ENCODE data around the gene ABI1. TPM values are rescaled to one million over a fixed set of nuclear protein-coding genes. Genes with fewer than 3 reads are reported as not detected.

ABI1 gene
- polyA plus RNA-seq, 1 donor from 2014 or later, result 50.4 TPM

DNA sequence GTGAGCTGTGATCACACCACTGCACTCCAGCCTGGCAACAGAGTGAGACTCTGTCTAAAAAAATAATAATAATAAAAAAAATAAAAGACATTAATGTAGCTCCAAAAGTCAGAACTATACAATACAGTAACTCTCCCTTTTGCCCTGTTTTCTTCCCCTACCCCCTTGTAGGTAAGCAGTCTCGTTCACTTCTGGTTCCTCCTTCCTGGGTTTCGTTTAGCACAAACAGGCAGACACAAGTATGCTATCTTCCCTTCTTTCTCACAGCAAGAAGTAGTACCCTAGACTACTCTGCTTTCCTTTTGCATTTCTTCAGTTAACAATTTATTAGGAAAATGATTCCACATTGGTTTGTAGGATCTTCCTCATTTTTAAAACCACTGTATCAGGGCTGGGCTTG, 130.2 kb downstream of the ABI1 start:
- no peak overlapping the region for H3K27ac ChIP-seq (ENCODE audit: low read length)
- TF ChIP-seq RAD21 (conservative IDR thresholded peaks at IDR 0.05) (no peak), EZH2 (IDR thresholded peaks at IDR 0.05; ENCODE audit: borderline replicate concordance, insufficient read depth, low read length, poor library complexity, severe bottlenecking) (no peak), SMC3 (conservative IDR thresholded peaks at IDR 0.05; ENCODE audit: poor library complexity) (no peak), POLR2AphosphoS5 (IDR thresholded peaks at IDR 0.05) (no peak), TAF1 (IDR thresholded peaks at IDR 0.05; ENCODE audit: low read depth) (no peak), EP300 (conservative IDR thresholded peaks at IDR 0.05; ENCODE audit: poor library complexity, severe bottlenecking) (no peak), MXI1 (conservative IDR thresholded peaks at IDR 0.05; ENCODE audit: poor library complexity, severe bottlenecking) (no peak)
- TF ChIP-seq, protein P1, sequence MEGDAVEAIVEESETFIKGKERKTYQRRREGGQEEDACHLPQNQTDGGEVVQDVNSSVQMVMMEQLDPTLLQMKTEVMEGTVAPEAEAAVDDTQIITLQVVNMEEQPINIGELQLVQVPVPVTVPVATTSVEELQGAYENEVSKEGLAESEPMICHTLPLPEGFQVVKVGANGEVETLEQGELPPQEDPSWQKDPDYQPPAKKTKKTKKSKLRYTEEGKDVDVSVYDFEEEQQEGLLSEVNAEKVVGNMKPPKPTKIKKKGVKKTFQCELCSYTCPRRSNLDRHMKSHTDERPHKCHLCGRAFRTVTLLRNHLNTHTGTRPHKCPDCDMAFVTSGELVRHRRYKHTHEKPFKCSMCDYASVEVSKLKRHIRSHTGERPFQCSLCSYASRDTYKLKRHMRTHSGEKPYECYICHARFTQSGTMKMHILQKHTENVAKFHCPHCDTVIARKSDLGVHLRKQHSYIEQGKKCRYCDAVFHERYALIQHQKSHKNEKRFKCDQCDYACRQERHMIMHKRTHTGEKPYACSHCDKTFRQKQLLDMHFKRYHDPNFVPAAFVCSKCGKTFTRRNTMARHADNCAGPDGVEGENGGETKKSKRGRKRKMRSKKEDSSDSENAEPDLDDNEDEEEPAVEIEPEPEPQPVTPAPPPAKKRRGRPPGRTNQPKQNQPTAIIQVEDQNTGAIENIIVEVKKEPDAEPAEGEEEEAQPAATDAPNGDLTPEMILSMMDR (IDR thresholded peaks at IDR 0.05; ENCODE audit: poor library complexity, severe bottlenecking), result no peak
- H3K9me2 ChIP-seq (ENCODE audit: insufficient read depth, low read length), result no peaks in the 10 kb centered on the region
- H3K36me3 ChIP-seq (ENCODE audit: insufficient read depth, low read length), result peaks cover 5% of the 10 kb centered on the region
- H3K9ac ChIP-seq (ENCODE audit: low read length), result no peak overlapping the region
- no peaks in the 10 kb centered on the region for H3K27me3 ChIP-seq (ENCODE audit: insufficient read depth, low read depth, low read length)
- no peaks in the 10 kb centered on the region for H3K9me3 ChIP-seq (ENCODE audit: low read length)
- no peaks in the 10 kb centered on the region for H3K79me2 ChIP-seq (replicated peaks; ENCODE audit: insufficient read depth, low read length)
- no peak overlapping the region for H2AFZ ChIP-seq (ENCODE audit: low read depth, low read length)
- no peaks in the 10 kb centered on the region for H4K20me1 ChIP-seq (ENCODE audit: insufficient read depth)
- H3F3A ChIP-seq (ENCODE audit: insufficient read depth, low read length, poor library complexity, severe bottlenecking), result no peaks in the 10 kb centered on the region
- H3K4me2 ChIP-seq (ENCODE audit: low read length), result no peak overlapping the region
- H3K4me3 ChIP-seq (ENCODE audit: low read length), result no peak overlapping the region

DNA sequence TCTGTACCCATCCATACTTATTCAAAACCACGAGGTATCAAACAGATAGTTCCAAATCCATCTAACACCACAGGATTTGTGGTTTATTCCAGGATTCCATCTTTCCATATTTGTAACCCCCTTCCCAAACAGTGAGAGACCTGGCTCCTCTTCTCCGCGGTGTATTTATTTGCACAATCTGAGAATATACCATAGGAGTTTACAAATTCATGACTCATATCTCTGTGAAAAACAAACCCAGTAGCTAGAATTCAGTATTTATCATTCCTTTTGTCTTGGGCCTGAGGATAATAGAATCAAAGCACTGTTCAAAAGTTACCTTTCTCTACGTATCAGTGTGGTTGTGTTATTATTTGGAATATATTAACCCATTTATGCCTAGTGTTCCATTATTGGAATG, 131.4 kb downstream of the ABI1 start:
- no peaks in the 10 kb centered on the region for H3K27me3 ChIP-seq (ENCODE audit: insufficient read depth, low read depth, low read length)
- H3F3A ChIP-seq (ENCODE audit: insufficient read depth, low read length, poor library complexity, severe bottlenecking), result no peaks in the 10 kb centered on the region
- H3K9me2 ChIP-seq (ENCODE audit: insufficient read depth, low read length), result no peaks in the 10 kb centered on the region
- H3K79me2 ChIP-seq (replicated peaks; ENCODE audit: insufficient read depth, low read length), result no peaks in the 10 kb centered on the region
- no peak overlapping the region for H3K27ac ChIP-seq (ENCODE audit: low read length)
- no peak overlapping the region for H3K9ac ChIP-seq (ENCODE audit: low read length)
- no peaks in the 10 kb centered on the region for H3K9me3 ChIP-seq (ENCODE audit: low read length)
- no peak overlapping the region for H3K4me3 ChIP-seq (ENCODE audit: low read length)
- H3K4me2 ChIP-seq (ENCODE audit: low read length), result no peak overlapping the region
- TF ChIP-seq POLR2AphosphoS5 (IDR thresholded peaks at IDR 0.05) (no peak), EZH2 (IDR thresholded peaks at IDR 0.05; ENCODE audit: borderline replicate concordance, insufficient read depth, low read length, poor library complexity, severe bottlenecking) (no peak), SMC3 (conservative IDR thresholded peaks at IDR 0.05; ENCODE audit: poor library complexity) (no peak), MXI1 (conservative IDR thresholded peaks at IDR 0.05; ENCODE audit: poor library complexity, severe bottlenecking) (no peak), TAF1 (IDR thresholded peaks at IDR 0.05; ENCODE audit: low read depth) (no peak), RAD21 (conservative IDR thresholded peaks at IDR 0.05) (no peak), EP300 (conservative IDR thresholded peaks at IDR 0.05; ENCODE audit: poor library complexity, severe bottlenecking) (no peak)
- TF ChIP-seq, protein P2, sequence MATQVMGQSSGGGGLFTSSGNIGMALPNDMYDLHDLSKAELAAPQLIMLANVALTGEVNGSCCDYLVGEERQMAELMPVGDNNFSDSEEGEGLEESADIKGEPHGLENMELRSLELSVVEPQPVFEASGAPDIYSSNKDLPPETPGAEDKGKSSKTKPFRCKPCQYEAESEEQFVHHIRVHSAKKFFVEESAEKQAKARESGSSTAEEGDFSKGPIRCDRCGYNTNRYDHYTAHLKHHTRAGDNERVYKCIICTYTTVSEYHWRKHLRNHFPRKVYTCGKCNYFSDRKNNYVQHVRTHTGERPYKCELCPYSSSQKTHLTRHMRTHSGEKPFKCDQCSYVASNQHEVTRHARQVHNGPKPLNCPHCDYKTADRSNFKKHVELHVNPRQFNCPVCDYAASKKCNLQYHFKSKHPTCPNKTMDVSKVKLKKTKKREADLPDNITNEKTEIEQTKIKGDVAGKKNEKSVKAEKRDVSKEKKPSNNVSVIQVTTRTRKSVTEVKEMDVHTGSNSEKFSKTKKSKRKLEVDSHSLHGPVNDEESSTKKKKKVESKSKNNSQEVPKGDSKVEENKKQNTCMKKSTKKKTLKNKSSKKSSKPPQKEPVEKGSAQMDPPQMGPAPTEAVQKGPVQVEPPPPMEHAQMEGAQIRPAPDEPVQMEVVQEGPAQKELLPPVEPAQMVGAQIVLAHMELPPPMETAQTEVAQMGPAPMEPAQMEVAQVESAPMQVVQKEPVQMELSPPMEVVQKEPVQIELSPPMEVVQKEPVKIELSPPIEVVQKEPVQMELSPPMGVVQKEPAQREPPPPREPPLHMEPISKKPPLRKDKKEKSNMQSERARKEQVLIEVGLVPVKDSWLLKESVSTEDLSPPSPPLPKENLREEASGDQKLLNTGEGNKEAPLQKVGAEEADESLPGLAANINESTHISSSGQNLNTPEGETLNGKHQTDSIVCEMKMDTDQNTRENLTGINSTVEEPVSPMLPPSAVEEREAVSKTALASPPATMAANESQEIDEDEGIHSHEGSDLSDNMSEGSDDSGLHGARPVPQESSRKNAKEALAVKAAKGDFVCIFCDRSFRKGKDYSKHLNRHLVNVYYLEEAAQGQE (IDR thresholded peaks at IDR 0.05; ENCODE audit: borderline replicate concordance), result no peak
- TF ChIP-seq, protein P1 (IDR thresholded peaks at IDR 0.05; ENCODE audit: poor library complexity, severe bottlenecking), result no peak
- H3K36me3 ChIP-seq (ENCODE audit: insufficient read depth, low read length), result peaks cover 5% of the 10 kb centered on the region
- no peak overlapping the region for H2AFZ ChIP-seq (ENCODE audit: low read depth, low read length)
- H4K20me1 ChIP-seq (ENCODE audit: insufficient read depth), result no peaks in the 10 kb centered on the region
